ENCODE data around the gene MKNK1.
A peak's percentile ranks its signal among the peaks of the same experiment; 100 is the strongest.

The MKNK1 gene

GRCh38 chr1:46520063-46520911, 83.8 kb downstream of the MKNK1 start:
- DNase-seq: no peak

- DNase-seq: no peak
These were observed 84.9 kb downstream of the MKNK1 start for GRCh38 chr1:46519209-46519608.

- no peak for DNase-seq
These were observed 86.1 kb downstream of the MKNK1 start for GRCh38 chr1:46517932-46518498.

DNA sequence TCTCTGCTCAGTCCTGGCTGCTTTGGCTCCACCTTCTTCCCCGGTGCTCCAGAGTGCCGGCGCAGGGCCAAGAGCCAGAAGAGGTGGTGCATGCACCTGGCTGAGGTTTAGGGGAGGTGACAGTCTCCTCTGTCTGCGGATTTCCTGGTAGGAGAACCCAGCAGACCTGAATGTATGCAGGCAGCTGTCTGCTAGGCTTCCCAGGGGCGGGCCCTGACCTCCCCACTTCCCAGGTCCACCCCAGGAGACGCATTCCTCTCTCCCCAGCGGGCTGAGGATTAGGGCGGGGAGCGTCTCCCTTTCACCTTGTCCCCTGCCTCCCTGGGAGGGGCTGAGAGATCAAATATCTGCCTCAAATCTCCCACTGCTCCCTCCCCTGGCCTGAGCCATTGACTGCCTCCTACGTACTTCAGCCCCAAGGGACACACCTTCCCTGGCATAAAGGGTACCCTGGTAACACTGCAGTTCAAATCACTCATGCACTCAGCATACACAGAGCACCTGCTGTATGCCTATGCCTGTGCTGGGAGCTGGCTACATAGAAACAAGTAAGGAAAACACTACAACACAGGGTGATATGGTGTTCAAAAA, 87.0 kb downstream of the MKNK1 start:
- DNase-seq: peak; percentile 51 to 59

GRCh38 chr1:46516200-46516950, 87.7 kb downstream of the MKNK1 start:
- no peak for DNase-seq

DNA sequence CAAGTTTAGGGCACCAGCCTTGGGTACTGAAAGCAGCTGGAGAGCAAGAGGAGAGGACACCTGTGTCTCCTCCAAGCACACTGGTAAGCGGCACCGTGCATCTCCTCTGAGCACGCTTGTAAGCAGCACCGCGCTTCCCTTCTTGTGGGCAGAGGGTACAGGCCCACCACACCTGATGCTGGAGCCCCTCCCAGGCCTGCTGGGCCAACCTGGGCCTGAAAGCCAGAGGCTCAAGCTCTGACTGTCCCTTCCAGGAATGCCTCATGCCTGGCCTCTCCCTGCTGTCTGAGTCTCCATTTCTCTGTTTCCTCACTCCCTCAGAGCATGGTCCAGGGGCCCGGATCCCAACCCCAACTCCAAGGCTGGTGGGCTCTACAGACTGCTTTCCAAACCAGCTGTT, 88.5 kb downstream of the MKNK1 start:
- DNase-seq: no peak

DNA sequence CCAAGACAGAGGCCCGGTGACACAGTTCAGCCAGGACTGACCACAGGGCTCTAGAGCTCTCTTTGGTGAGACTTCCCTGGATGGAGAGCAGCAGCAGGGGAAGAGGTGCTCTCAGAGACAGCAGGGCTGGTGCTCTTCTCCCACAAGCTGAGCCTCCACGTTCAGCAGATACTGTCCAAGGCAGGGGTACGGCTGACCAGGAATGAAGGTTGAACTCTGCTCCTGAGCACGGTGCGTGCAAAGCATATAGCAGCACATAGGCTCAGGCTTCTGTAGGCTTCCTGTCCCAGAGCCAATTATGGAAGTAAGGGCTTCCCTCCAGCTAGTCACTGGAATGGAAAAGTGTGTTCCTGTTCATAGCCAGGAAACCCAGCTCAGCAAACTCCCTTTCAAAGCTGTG, 90.5 kb downstream of the MKNK1 start:
- no peak for DNase-seq

GRCh38 chr1:46512792-46513190, 91.3 kb downstream of the MKNK1 start:
- DNase-seq: no peak

GRCh38 chr1:46512135-46512791, 91.8 kb downstream of the MKNK1 start:
- DNase-seq: no peak

DNA sequence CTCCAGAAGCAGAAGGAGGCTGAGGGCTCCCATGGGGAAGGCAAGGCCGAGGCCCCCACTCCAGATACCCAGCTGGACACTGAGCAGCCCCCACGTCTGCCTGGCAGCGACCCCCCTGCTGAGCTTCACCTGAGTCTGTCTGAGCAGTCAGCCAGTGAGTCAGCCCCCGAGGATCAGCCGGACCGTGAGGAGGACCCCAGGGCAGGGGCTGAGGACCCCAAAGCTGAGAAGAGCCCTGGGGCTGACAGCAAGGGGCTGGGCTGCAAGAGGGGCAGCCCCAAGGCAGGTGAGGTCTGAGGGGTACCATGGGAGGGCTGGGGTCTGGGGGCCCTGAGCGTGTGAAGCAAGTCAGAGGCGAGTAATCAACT, 93.1 kb downstream of the MKNK1 start:
- no peak for DNase-seq

DNA sequence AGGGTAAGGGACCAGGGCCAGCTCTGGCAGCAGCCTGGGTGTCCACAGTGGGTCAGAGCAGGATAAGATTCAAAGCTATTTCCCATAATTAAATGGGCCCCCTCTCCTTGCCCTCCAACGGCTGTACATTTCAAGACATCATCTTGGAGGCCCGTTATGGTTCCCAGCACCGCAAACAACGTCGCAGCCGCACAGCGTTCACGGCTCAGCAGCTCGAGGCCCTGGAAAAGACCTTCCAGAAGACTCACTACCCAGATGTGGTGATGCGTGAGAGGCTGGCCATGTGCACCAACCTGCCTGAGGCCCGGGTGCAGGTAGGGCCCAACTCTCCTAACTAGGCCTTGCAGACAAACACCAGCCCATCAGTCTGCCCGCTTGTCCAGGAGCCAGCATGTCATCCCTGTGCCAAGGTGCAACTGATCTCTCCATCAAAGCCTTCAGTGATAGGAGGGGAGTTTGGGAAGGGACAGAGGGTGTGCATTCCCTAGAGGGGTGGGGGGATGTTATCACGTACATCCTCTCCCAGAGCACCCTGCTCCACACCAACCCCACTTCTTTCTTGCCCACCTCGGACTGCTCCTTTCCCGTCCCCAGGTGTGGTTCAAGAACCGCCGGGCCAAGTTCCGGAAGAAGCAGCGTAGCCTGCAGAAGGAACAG, 93.6 kb downstream of the MKNK1 start:
- no peak for DNase-seq

GRCh38 chr1:46508757-46509156, 95.3 kb downstream of the MKNK1 start:
- no peak for DNase-seq
